RWPE1 (cell line): Measurements from ENCODE around the gene JADE2.

Experiments
- CTCF ChIA-PET: fragments of 350-600 bp; sonication (Branson Sonifier 250); formaldehyde crosslinking; extraction: SDS; loops from one replicate; lab custom pipeline; 2021; lab: Yijun Ruan, JAX
- POLR2A ChIA-PET: fragments of 400-600 bp; formaldehyde crosslinking; extraction: SDS; loops from one replicate; lab custom pipeline; 2020; ENCODE audit warnings: antibody characterized with exemption; ENCODE audit not compliant: low non-redundant PET; lab: Yijun Ruan, JAX
- DNase-seq: peaks from one replicate; pipeline ENCODE4 v3.0.0; 2012; ENCODE audit warnings: low spot score
- H3K27ac ChIP-seq: fragments of 450-650 bp; 2 replicates; pipeline ENCODE4 v1.5.1; 2017
- TF ChIP-seq, protein P1 (sequence below): fragments of 450-650 bp; conservative IDR thresholded peaks from 2 replicates; pipeline ENCODE4 v1.5.1; 2017; ENCODE audit warnings: low read depth, mild to moderate bottlenecking

JADE2 gene

DNA sequence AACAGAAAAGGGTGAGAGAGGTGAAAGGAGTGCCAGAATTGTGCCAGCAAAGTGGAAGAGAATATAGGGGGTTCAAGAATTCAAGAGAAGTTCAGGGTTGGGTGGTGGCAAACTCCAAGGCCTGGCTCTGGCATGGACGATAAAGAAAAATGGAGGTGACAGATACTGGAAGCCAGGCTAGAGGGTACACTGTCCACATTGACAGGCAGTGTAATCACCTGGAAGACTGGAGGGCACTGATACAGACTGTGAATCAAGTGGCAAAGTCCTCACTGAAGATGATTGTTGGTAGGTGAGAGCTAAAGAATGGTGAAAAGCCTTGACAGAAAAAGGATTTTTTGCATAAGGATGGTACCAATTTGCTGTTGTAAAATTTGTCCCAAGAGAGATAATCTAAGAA, 100.1 kb downstream of the JADE2 start:
- POLR2A ChIA-PET = no interaction called here
- DNase-seq = no peak
- TF ChIP-seq, protein P1, sequence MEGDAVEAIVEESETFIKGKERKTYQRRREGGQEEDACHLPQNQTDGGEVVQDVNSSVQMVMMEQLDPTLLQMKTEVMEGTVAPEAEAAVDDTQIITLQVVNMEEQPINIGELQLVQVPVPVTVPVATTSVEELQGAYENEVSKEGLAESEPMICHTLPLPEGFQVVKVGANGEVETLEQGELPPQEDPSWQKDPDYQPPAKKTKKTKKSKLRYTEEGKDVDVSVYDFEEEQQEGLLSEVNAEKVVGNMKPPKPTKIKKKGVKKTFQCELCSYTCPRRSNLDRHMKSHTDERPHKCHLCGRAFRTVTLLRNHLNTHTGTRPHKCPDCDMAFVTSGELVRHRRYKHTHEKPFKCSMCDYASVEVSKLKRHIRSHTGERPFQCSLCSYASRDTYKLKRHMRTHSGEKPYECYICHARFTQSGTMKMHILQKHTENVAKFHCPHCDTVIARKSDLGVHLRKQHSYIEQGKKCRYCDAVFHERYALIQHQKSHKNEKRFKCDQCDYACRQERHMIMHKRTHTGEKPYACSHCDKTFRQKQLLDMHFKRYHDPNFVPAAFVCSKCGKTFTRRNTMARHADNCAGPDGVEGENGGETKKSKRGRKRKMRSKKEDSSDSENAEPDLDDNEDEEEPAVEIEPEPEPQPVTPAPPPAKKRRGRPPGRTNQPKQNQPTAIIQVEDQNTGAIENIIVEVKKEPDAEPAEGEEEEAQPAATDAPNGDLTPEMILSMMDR = no peak
- 0 out of 2 replicates have a peak overlapping the region, but pooled peaks have one; percentile 32 for H3K27ac ChIP-seq
- CTCF ChIA-PET = no interaction called here

DNA sequence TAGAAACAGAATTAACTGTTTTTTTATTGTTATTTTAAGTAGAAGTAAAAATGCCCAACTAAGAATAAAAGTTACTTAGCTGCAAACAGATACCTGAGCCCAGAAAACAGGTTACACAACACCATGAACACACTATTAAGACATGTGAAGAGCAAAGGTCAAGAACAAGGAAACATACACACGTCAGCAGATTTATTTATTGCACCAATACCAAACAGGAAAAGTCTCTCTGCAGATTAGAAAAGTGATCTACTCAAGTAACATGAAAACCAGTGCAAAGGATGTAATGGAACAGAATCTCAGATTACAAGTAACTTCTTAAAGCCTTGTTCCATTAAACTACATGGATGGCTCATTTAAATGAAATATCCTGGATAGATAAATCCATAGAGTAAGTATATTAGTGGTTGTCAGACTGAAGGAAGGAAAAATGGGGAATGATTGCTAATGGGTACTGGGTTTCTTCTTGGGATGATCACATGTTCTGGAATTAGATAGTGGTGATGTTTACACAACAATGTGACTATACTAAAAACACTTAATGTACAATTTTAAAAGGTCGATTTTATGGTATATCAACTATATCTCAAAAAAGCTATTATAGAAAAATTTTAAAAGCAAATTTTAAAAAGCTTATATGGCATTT, 101.0 kb downstream of the JADE2 start:
- TF ChIP-seq, protein P1 = no peak
- H3K27ac ChIP-seq = peak overlapping the region; percentile 36; the same call in 1 of the 2 replicates
- CTCF ChIA-PET = interaction anchor here (0.6 kb wide), 2 partner anchors 98 to 109 kb away, joined by 3 read pairs; no protein-coding TSS in a partner anchor
- DNase-seq = peak; percentile 72
- POLR2A ChIA-PET = no interaction called here
